ENCODE results near the gene DCBLD2. TPM values are rescaled to one million over a fixed set of nuclear protein-coding genes. Genes with fewer than 3 reads are reported as not detected.

The DCBLD2 gene
- total and polyA plus RNA-seq, 4 donors: 25.0 to 42.3 (median 29.5) TPM

DNA sequence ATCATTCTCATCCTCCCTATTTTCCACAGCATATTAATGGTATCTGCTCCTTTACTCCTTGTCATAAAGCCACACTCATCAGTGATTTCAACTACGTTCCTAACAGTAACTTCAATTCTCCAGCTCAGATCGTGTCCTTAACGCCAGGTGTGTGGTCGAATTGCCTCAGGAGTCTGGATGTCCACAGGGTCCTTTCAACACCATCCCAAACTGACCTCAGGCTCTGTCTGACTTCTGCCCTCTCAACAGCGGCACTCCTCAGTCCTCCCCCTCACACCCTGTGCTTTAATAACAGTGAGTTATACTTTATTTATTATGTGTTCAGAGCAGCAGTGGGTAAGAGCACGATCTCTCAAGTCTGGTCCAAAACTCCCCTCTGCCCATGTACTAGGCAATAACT is 95.9 kb downstream of the DCBLD2 start:
- 96% methylated on average over 4 of the region's 6 CpGs for WGBS (ENCODE audit: insufficient coverage)
- Histone ChIP-seq H3K36me3 (ENCODE audit: control insufficient read depth, insufficient read depth, low read length) (peaks cover 4% of the 10 kb centered on the region), H3K27ac (ENCODE audit: low read depth, low read length) (no peak overlapping the region), H3K27me3 (ENCODE audit: control insufficient read depth, insufficient read depth, low read length) (no peaks in the 10 kb centered on the region), H3K4me1 (ENCODE audit: control insufficient read depth, insufficient read depth, low read length) (no peaks in the 10 kb centered on the region), H3K9me3 (ENCODE audit: control insufficient read depth, insufficient read depth, low read length) (no peaks in the 10 kb centered on the region), H3K4me3 (ENCODE audit: low read depth, low read length) (no peak overlapping the region)
- no peak for DNase-seq (ENCODE audit: low read depth in 4 of 6, low spot score in 6 of 6)

- 50% methylated on average over 1 of the region's 7 CpGs for WGBS (ENCODE audit: insufficient coverage)
- Histone ChIP-seq H3K4me3 (ENCODE audit: low read depth, low read length) (no peak overlapping the region), H3K27ac (ENCODE audit: low read depth, low read length) (no peak overlapping the region), H3K27me3 (ENCODE audit: control insufficient read depth, insufficient read depth, low read length) (no peaks in the 10 kb centered on the region), H3K36me3 (ENCODE audit: control insufficient read depth, insufficient read depth, low read length) (no peaks in the 10 kb centered on the region), H3K4me1 (ENCODE audit: control insufficient read depth, insufficient read depth, low read length) (no peaks in the 10 kb centered on the region), H3K9me3 (ENCODE audit: control insufficient read depth, insufficient read depth, low read length) (no peaks in the 10 kb centered on the region)
- no peak for DNase-seq (ENCODE audit: low read depth in 4 of 6, low spot score in 6 of 6)
Observed at GRCh38 chr3:98801043-98801747, 100.3 kb downstream of the DCBLD2 start.

DNA sequence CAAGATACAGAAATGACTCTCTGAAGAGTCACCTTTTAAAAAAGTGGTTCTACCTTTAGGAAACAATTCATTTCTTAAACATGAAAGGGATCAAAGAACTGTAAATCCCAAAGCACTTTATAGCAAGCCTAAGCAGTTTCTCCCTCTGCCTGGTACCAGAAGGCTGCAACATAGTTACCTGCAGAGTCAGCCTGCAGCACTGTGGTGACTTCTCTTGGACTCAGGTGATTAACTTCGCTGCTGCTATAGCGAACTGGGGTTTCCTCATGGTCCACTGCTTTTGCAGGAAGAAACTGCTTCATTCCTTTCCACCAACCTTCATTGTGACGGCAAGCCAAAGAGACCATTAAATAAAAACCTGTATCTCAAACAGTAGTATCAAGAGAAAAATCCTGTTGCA is 101.1 kb downstream of the DCBLD2 start:
- no CpG with 5 or more reads among the region's 3 CpGs for WGBS (ENCODE audit: insufficient coverage)
- Histone ChIP-seq H3K27ac (ENCODE audit: low read depth, low read length) (no peak overlapping the region), H3K27me3 (ENCODE audit: control insufficient read depth, insufficient read depth, low read length) (no peaks in the 10 kb centered on the region), H3K4me1 (ENCODE audit: control insufficient read depth, insufficient read depth, low read length) (no peaks in the 10 kb centered on the region), H3K9me3 (ENCODE audit: control insufficient read depth, insufficient read depth, low read length) (no peaks in the 10 kb centered on the region), H3K4me3 (ENCODE audit: low read depth, low read length) (no peak overlapping the region), H3K36me3 (ENCODE audit: control insufficient read depth, insufficient read depth, low read length) (no peaks in the 10 kb centered on the region)
- DNase-seq (ENCODE audit: low read depth in 4 of 6, low spot score in 6 of 6): peak in 1 of 6 donors; percentile 49

- H3K36me3 ChIP-seq (ENCODE audit: control insufficient read depth, insufficient read depth, low read length): no peaks in the 10 kb centered on the region
- H3K4me1 ChIP-seq (ENCODE audit: control insufficient read depth, insufficient read depth, low read length): no peaks in the 10 kb centered on the region
- 93% methylated on average over 3 of the region's 3 CpGs for WGBS (ENCODE audit: insufficient coverage)
- H3K27ac ChIP-seq (ENCODE audit: low read depth, low read length): no peak overlapping the region
- no peak overlapping the region for H3K4me3 ChIP-seq (ENCODE audit: low read depth, low read length)
- no peaks in the 10 kb centered on the region for H3K27me3 ChIP-seq (ENCODE audit: control insufficient read depth, insufficient read depth, low read length)
- DNase-seq (ENCODE audit: low read depth in 4 of 6, low spot score in 6 of 6): no peak
- no peaks in the 10 kb centered on the region for H3K9me3 ChIP-seq (ENCODE audit: control insufficient read depth, insufficient read depth, low read length)
Observed at GRCh38 chr3:98799479-98799878, 102.0 kb downstream of the DCBLD2 start.

GRCh38 chr3:98798820-98799219 is 102.7 kb downstream of the DCBLD2 start:
- Histone ChIP-seq H3K4me3 (ENCODE audit: low read depth, low read length) (no peak overlapping the region), H3K27ac (ENCODE audit: low read depth, low read length) (no peak overlapping the region), H3K9me3 (ENCODE audit: control insufficient read depth, insufficient read depth, low read length) (no peaks in the 10 kb centered on the region), H3K4me1 (ENCODE audit: control insufficient read depth, insufficient read depth, low read length) (no peaks in the 10 kb centered on the region), H3K27me3 (ENCODE audit: control insufficient read depth, insufficient read depth, low read length) (no peaks in the 10 kb centered on the region), H3K36me3 (ENCODE audit: control insufficient read depth, insufficient read depth, low read length) (no peaks in the 10 kb centered on the region)
- no peak for DNase-seq (ENCODE audit: low read depth in 4 of 6, low spot score in 6 of 6)
- WGBS (ENCODE audit: insufficient coverage): no CpG with 5 or more reads among the region's 4 CpGs

GRCh38 chr3:98797905-98798304 is 103.6 kb downstream of the DCBLD2 start:
- no peaks in the 10 kb centered on the region for H3K4me1 ChIP-seq (ENCODE audit: control insufficient read depth, insufficient read depth, low read length)
- no peak for DNase-seq (ENCODE audit: low read depth in 4 of 6, low spot score in 6 of 6)
- no peaks in the 10 kb centered on the region for H3K9me3 ChIP-seq (ENCODE audit: control insufficient read depth, insufficient read depth, low read length)
- H3K27me3 ChIP-seq (ENCODE audit: control insufficient read depth, insufficient read depth, low read length): no peaks in the 10 kb centered on the region
- H3K27ac ChIP-seq (ENCODE audit: low read depth, low read length): no peak overlapping the region
- no peak overlapping the region for H3K4me3 ChIP-seq (ENCODE audit: low read depth, low read length)
- no peaks in the 10 kb centered on the region for H3K36me3 ChIP-seq (ENCODE audit: control insufficient read depth, insufficient read depth, low read length)
- no CpG with 5 or more reads among the region's 4 CpGs for WGBS (ENCODE audit: insufficient coverage)

DNA sequence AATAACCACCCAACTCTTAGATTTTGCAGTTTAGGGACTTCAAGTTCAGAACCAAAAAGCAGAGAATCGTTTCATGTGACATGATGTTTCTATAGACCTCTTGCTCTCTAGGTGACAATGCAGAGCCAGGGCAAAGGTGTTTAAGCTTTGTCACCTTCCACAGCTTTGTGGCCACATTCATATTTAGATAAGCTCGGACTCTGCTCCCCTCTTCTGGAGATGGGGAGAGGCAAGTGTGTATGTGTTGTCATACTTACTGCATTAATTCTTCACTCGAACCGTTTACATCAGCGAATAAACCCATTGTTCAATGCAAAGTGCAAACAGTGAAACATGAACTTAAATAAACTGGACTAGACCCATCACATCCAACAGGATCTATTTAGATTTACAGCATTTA is 105.2 kb downstream of the DCBLD2 start:
- WGBS (ENCODE audit: insufficient coverage): 100% methylated on average over 1 of the region's 5 CpGs
- H3K4me1 ChIP-seq (ENCODE audit: control insufficient read depth, insufficient read depth, low read length): no peaks in the 10 kb centered on the region
- H3K36me3 ChIP-seq (ENCODE audit: control insufficient read depth, insufficient read depth, low read length): no peaks in the 10 kb centered on the region
- DNase-seq (ENCODE audit: low read depth in 4 of 6, low spot score in 6 of 6): no peak
- no peaks in the 10 kb centered on the region for H3K9me3 ChIP-seq (ENCODE audit: control insufficient read depth, insufficient read depth, low read length)
- no peak overlapping the region for H3K4me3 ChIP-seq (ENCODE audit: low read depth, low read length)
- H3K27ac ChIP-seq (ENCODE audit: low read depth, low read length): no peak overlapping the region
- H3K27me3 ChIP-seq (ENCODE audit: control insufficient read depth, insufficient read depth, low read length): no peaks in the 10 kb centered on the region

- Histone ChIP-seq H3K27me3 (ENCODE audit: control insufficient read depth, insufficient read depth, low read length) (no peaks in the 10 kb centered on the region), H3K27ac (ENCODE audit: low read depth, low read length) (no peak overlapping the region), H3K9me3 (ENCODE audit: control insufficient read depth, insufficient read depth, low read length) (no peaks in the 10 kb centered on the region), H3K36me3 (ENCODE audit: control insufficient read depth, insufficient read depth, low read length) (no peaks in the 10 kb centered on the region), H3K4me3 (ENCODE audit: low read depth, low read length) (no peak overlapping the region), H3K4me1 (ENCODE audit: control insufficient read depth, insufficient read depth, low read length) (no peaks in the 10 kb centered on the region)
- no CpG with 5 or more reads among the region's 3 CpGs for WGBS (ENCODE audit: insufficient coverage)
- no peak for DNase-seq (ENCODE audit: low read depth in 4 of 6, low spot score in 6 of 6)
Observed at GRCh38 chr3:98793971-98794370, 107.5 kb downstream of the DCBLD2 start.

GRCh38 chr3:98791341-98792325 is 109.9 kb downstream of the DCBLD2 start:
- no peaks in the 10 kb centered on the region for H3K27me3 ChIP-seq (ENCODE audit: control insufficient read depth, insufficient read depth, low read length)
- no peak overlapping the region for H3K27ac ChIP-seq (ENCODE audit: low read depth, low read length)
- no CpG with 5 or more reads among the region's 7 CpGs for WGBS (ENCODE audit: insufficient coverage)
- no peak overlapping the region for H3K4me3 ChIP-seq (ENCODE audit: low read depth, low read length)
- H3K36me3 ChIP-seq (ENCODE audit: control insufficient read depth, insufficient read depth, low read length): no peaks in the 10 kb centered on the region
- H3K4me1 ChIP-seq (ENCODE audit: control insufficient read depth, insufficient read depth, low read length): no peaks in the 10 kb centered on the region
- no peak for DNase-seq (ENCODE audit: low read depth in 4 of 6, low spot score in 6 of 6)
- H3K9me3 ChIP-seq (ENCODE audit: control insufficient read depth, insufficient read depth, low read length): no peaks in the 10 kb centered on the region

All from spinal cord (tissue), 10 donors.